ENCODE data around the gene HTR4. TPM values are rescaled to one million over a fixed set of nuclear protein-coding genes. Genes with fewer than 3 reads are reported as not detected.
A peak's percentile ranks its signal among the peaks of the same experiment; 100 is the strongest.

The HTR4 gene
- total RNA-seq, 1 experiment from 2014 or later = not detected

- no peaks in the 10 kb centered on the region for H3K36me3 Mint-ChIP-seq (ENCODE audit: insufficient read depth in 1 of 3, low read depth in 3 of 3)
- peaks cover 0 to 2% of the 10 kb centered on the region in 2 experiments; a peak in 2 of 5 replicates for H3K9me3 Mint-ChIP-seq
- Histone ChIP-seq H2BK5ac (ENCODE audit: insufficient read length, low read length) (no peak overlapping the region), H2BK20ac (ENCODE audit: low read depth, low read length, poor library complexity, severe bottlenecking) (no peak overlapping the region), H3K4me1 (ENCODE audit: insufficient read depth, low read length) (peaks cover 6% of the 10 kb centered on the region; the same call in 1 of the 2 replicates), H3K23ac (ENCODE audit: insufficient read length, low read depth, low read length) (no peak overlapping the region), H3K14ac (ENCODE audit: insufficient read depth, low read length) (no peak overlapping the region), H3K9ac (ENCODE audit: extremely low read depth, insufficient read length, low read length) (no peak overlapping the region), H3T11ph (ENCODE audit: low read length) (no peak overlapping the region), H4K91ac (ENCODE audit: insufficient read length, low read depth, low read length) (no peak overlapping the region), H3K18ac (ENCODE audit: insufficient read length, low read depth, low read length) (no peak overlapping the region), H4K5ac (ENCODE audit: insufficient read length, low read depth, low read length) (no peak overlapping the region), H3K56ac (ENCODE audit: insufficient read length, low read depth, low read length) (no peak overlapping the region), H3K4me2 (ENCODE audit: insufficient read depth, insufficient read length, low read length) (no peak overlapping the region), H3K23me2 (ENCODE audit: insufficient read length, low read depth, low read length, poor library complexity, severe bottlenecking) (no peaks in the 10 kb centered on the region), H3K27ac (ENCODE audit: insufficient read length, low read depth, low read length) (no peak overlapping the region), H3K79me1 (ENCODE audit: insufficient read depth, low read depth, low read length, poor library complexity, severe bottlenecking) (no peaks in the 10 kb centered on the region), H3K79me2 (ENCODE audit: insufficient read depth, low read length) (peaks cover 2% of the 10 kb centered on the region; the same call in 1 of the 2 replicates), H2BK120ac (ENCODE audit: low read depth, low read length, poor library complexity, severe bottlenecking) (no peak overlapping the region), H3K4ac (ENCODE audit: low read depth, low read length) (no peak overlapping the region), H3K9me3 (ENCODE audit: control insufficient read depth, low read depth, low read length) (no peaks in the 10 kb centered on the region), H2AFZ (ENCODE audit: low read length) (no peak overlapping the region), H3K27me3 (ENCODE audit: insufficient read depth, low read length) (no peaks in the 10 kb centered on the region), H4K8ac (replicated peaks; ENCODE audit: insufficient read length, low read depth, low read length) (no peak overlapping the region), H2AK5ac (ENCODE audit: insufficient read length, low read length) (no peak overlapping the region), H2BK12ac (ENCODE audit: insufficient read length, low read depth, low read length) (no peak overlapping the region), H4K20me1 (ENCODE audit: control insufficient read depth, insufficient read depth, insufficient read length) (no peaks in the 10 kb centered on the region), H2BK15ac (ENCODE audit: low read depth, low read length) (no peak overlapping the region)
- peaks cover 26 to 29% of the 10 kb centered on the region in 2 experiments for H3K4me1 Mint-ChIP-seq
- WGBS (ENCODE audit: extremely low coverage, insufficient read length, low lambda C conversion rate) = no CpG with 5 or more reads among the region's 3 CpGs
- H3K4me3 Mint-ChIP-seq = no peak overlapping the region
- no peak for DNase-seq
- H3K27me3 Mint-ChIP-seq (ENCODE audit: low read depth) = no peaks in the 10 kb centered on the region; the same call in 1 of the 2 replicates
- peak overlapping the region in 2 of 3 experiments; percentile 40 to 63; a peak in 3 of 7 replicates for H3K27ac Mint-ChIP-seq
- no peak for TF ChIP-seq CTCF (conservative IDR thresholded peaks at IDR 0.05)
Observed at GRCh38 chr5:148458036-148458888, 196.1 kb downstream of the HTR4 start.
